ENCODE measurements around the gene TRPV3.

DNA sequence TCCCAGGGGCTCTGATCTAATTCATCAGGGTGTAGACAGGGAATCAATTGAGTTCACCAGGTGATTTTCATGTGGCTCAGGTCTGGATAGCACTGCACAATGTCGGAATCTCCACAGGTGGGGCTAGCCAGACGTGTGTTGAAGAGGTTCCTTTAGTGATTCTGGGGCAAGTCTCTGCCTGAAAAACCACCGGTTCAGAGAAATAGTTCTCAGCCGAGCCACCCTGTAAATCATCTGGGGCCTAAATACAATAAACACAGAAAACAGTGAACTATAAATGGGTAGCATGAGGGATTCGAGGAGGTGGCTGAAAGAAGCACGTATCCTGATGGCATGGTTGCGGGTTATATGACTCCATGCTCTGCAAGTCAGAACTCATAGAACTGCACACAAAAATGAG is 60.5 kb downstream of the TRPV3 start:
- no peak for TF ChIP-seq EZH2 (IDR thresholded peaks at IDR 0.05; ENCODE audit: low read length, missing control alignments)
- TF ChIP-seq, protein P1, sequence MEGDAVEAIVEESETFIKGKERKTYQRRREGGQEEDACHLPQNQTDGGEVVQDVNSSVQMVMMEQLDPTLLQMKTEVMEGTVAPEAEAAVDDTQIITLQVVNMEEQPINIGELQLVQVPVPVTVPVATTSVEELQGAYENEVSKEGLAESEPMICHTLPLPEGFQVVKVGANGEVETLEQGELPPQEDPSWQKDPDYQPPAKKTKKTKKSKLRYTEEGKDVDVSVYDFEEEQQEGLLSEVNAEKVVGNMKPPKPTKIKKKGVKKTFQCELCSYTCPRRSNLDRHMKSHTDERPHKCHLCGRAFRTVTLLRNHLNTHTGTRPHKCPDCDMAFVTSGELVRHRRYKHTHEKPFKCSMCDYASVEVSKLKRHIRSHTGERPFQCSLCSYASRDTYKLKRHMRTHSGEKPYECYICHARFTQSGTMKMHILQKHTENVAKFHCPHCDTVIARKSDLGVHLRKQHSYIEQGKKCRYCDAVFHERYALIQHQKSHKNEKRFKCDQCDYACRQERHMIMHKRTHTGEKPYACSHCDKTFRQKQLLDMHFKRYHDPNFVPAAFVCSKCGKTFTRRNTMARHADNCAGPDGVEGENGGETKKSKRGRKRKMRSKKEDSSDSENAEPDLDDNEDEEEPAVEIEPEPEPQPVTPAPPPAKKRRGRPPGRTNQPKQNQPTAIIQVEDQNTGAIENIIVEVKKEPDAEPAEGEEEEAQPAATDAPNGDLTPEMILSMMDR (conservative IDR thresholded peaks at IDR 0.05 in 1 of 2, IDR thresholded peaks at IDR 0.05 in 1 of 2; ENCODE audit: low read depth in 1 of 2, low read length in 2 of 2): no peak
